ENCODE results near the gene HS3ST2.
"Not testable (repeated sequence)": the region's sequence is repeated elsewhere in the genome, so short reads cannot be mapped to it uniquely, and the experiment has no call there.

HS3ST2 gene

GRCh38 chr16:22814711-22815105, 746 bp downstream of the HS3ST2 start:
- DNase-seq: no peak

GRCh38 chr16:22815863-22816262, 1.9 kb downstream of the HS3ST2 start:
- no peak for DNase-seq

GRCh38 chr16:22816475-22816874, 2.5 kb downstream of the HS3ST2 start:
- no peak for DNase-seq

- not testable (repeated sequence) for DNase-seq
Measured at GRCh38 chr16:22818736-22819135, 4.8 kb downstream of the HS3ST2 start.

- no peak for DNase-seq
Measured at GRCh38 chr16:22838681-22839080, 24.7 kb downstream of the HS3ST2 start.

GRCh38 chr16:22842031-22842430, 28.1 kb downstream of the HS3ST2 start:
- not testable (repeated sequence) for DNase-seq

GRCh38 chr16:22843122-22843521, 29.2 kb downstream of the HS3ST2 start:
- DNase-seq: no peak

GRCh38 chr16:22843856-22844255, 29.9 kb downstream of the HS3ST2 start:
- DNase-seq: no peak

GRCh38 chr16:22844416-22844815, 30.5 kb downstream of the HS3ST2 start:
- DNase-seq: no peak

GRCh38 chr16:22847100-22847499, 33.1 kb downstream of the HS3ST2 start:
- DNase-seq: no peak

- DNase-seq: no peak
Measured at GRCh38 chr16:22847690-22848089, 33.7 kb downstream of the HS3ST2 start.

GRCh38 chr16:22848451-22848850, 34.5 kb downstream of the HS3ST2 start:
- DNase-seq: no peak

- no peak for DNase-seq
Measured at GRCh38 chr16:22849517-22849916, 35.6 kb downstream of the HS3ST2 start.

- no peak for DNase-seq
Measured at GRCh38 chr16:22855231-22855630, 41.3 kb downstream of the HS3ST2 start.

GRCh38 chr16:22857296-22858025, 43.5 kb downstream of the HS3ST2 start:
- no peak for DNase-seq

- DNase-seq: no peak
Measured at GRCh38 chr16:22859925-22860324, 46.0 kb downstream of the HS3ST2 start.

- no peak for DNase-seq
Measured at GRCh38 chr16:22861580-22861979, 47.6 kb downstream of the HS3ST2 start.

- no peak for DNase-seq
Measured at GRCh38 chr16:22862046-22862445, 48.1 kb downstream of the HS3ST2 start.

- no peak for DNase-seq
Measured at GRCh38 chr16:22864375-22864774, 50.4 kb downstream of the HS3ST2 start.

- no peak for DNase-seq
Measured at GRCh38 chr16:22868593-22869224, 54.7 kb downstream of the HS3ST2 start.

GRCh38 chr16:22871861-22872260, 57.9 kb downstream of the HS3ST2 start:
- no peak for DNase-seq

GRCh38 chr16:22874394-22874793, 60.4 kb downstream of the HS3ST2 start:
- no peak for DNase-seq

GRCh38 chr16:22878955-22879354, 65.0 kb downstream of the HS3ST2 start:
- no peak for DNase-seq

GRCh38 chr16:22879466-22879865, 65.5 kb downstream of the HS3ST2 start:
- DNase-seq: no peak

GRCh38 chr16:22882981-22883380, 69.0 kb downstream of the HS3ST2 start:
- no peak for DNase-seq
